GM18511 (cell line): ENCODE data around the gene USP10.

Experiments used
- ATAC-seq: cut with Tn5 transposase; IDR thresholded peaks from one replicate; pipeline ENCODE4 v1.9.1; 2021; ENCODE audit warnings: mild to moderate bottlenecking, moderate library complexity; ENCODE audit not compliant: unreplicated experiment

Gene USP10

DNA sequence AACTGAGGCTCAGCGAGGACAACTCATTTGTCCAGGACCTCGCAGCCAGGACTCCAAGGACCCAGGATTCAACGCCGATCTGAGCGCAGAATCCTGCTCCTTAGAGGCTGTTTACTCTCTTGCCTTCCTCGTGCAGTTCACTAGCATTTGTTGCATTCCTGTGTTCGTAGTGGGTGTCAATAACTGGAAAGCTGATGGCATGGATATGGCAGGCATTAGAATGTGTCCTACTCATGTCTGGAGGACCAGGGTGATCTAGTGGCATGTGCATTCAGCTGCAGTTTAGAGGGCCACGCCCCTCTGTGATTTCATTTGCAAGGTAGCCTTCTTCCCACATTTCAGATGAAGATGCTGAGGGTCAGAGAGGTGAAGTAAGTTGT, 120.5 kb downstream of the USP10 start:
- no peak for ATAC-seq

DNA sequence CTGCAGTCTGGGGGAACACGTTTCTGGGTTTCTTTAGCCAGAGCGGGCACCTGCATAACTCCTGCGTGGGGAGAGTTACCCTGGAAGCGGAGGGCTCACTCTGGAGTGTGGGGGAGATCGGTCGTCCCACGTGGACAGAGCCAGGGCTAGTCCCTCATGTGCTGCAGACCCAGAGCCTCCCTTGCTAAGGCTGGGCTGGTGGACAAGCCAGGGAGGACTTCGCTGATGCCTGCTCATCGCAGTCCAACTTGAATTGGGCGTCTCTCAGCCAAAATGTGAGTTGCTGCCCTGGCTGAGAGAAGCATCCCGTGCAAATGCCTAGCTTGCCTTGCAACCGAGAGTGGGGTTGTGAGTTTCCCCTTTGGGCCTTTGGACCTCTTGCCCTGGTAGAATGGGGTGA, 121.0 kb downstream of the USP10 start:
- ATAC-seq: no peak

DNA sequence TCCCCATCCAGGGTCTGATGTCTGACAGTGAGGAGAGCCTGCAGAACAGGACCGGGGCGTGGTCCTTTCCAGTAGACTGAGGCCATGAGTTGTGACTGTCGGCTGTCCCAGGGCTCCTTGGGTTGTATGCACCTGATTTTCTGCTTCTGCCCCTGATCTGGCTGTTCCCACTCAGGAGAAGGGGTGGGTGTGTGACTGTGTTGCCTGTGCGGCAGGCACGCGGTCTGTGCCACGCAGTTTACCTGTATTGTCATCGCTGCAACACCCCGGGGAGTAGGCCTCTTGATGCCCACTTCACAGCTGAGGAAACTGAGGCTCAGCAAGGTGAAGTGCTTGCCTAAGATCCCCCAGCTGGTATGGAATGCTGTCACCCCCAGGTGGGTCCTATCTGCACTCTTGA, 121.4 kb downstream of the USP10 start:
- ATAC-seq: no peak

DNA sequence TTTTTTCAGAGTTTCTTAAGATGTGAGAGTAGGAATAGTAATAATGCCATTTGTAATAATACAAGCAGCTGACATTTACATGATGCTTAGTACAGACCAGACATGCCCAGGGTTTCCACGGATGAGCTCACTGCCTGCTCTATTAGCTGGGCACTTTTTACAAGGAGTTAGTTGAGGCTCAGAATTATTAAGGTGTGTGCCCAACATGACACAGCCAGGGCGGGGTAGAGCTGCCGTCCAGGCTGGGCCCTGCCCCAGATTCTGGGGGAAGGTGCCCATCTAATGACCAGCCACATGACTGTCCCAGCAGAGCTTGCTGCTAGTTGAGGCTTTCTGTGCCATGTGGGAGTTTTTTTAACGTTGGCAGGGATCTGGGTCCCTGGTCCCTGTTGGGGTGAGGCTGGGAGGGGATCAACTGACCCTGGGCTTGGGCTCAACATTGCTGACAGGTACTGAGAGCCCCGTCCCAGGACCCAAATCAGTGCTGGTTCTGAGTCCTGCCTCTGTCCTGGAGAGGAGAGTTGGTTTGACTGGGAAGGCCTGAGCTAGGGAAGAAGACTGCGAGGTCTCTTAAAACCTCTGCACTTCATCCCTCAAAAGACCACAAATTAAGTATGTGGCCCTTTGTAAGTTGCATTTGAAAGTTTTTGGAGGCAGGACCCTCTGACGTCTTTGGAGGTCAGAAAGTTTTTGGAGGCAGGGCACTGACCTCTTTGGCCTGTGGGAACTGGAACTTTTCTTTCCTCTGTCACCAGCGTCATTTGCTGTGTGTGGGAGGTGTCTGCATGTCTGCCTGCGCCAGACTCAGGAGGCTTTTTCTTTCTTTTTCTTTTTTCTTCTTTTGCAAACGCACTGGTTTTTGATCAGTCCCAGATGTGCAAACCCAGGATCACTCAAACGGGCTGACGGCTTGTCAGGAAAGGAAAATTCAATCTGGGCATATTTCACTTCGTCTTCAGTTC, 122.2 kb downstream of the USP10 start:
- ATAC-seq: no peak

DNA sequence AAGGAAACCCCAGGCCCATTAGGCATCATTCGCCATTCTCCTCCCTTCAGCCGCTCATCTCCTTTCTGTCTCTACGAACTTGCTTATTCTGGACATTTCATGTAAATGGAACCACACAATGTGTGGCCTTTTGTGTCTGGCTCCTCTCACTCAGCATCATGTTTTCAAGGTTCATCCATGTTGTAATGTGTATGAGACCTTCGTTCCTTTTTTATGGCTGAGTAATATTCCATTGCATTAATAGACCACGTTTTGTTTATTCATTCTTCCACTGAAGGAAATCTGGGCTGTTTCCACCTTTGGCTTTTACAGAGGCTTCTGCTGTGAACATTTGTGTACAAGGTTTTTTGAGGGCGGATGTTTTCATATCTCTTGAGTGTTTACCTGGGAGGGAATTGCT, 123.2 kb downstream of the USP10 start:
- ATAC-seq: no peak

DNA sequence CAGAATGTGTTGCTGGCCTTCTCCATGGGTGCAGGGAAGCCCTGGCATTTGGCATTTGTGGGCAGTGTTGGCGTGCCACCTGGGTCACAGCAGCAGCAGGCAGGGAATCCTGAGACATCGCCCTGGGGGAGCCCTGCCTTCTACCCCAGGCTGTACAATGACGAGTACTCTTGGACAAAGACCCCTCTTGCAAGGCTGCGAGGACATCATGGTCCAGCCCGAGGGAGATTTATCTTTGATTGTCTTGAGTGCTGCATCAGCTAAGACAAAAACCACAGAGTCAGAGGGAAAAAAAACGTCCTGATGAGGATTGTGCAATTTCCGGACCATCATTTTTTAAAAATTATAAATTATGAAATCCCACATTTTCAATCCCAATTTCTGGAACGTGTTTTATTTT, 123.7 kb downstream of the USP10 start:
- no peak for ATAC-seq

DNA sequence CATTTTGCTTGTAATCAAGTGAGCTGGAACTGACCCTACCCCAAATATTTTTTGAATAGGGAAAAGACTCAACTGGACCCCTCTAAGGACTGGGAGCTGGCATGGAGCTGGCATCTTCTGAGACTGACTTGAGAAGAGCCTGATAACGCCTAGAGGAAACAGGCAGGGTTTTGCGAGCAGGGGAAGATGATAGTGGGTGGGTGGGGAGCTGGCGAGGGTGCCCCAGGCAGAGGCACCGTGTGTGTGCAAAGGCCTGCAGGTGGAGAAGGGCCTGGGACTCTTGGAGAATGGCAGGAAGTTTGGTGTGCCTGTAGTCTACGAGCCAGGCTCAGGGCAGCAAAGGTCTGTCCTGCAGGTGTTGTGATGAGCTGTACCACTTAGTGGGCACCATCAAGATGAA, 124.1 kb downstream of the USP10 start:
- ATAC-seq: no peak

DNA sequence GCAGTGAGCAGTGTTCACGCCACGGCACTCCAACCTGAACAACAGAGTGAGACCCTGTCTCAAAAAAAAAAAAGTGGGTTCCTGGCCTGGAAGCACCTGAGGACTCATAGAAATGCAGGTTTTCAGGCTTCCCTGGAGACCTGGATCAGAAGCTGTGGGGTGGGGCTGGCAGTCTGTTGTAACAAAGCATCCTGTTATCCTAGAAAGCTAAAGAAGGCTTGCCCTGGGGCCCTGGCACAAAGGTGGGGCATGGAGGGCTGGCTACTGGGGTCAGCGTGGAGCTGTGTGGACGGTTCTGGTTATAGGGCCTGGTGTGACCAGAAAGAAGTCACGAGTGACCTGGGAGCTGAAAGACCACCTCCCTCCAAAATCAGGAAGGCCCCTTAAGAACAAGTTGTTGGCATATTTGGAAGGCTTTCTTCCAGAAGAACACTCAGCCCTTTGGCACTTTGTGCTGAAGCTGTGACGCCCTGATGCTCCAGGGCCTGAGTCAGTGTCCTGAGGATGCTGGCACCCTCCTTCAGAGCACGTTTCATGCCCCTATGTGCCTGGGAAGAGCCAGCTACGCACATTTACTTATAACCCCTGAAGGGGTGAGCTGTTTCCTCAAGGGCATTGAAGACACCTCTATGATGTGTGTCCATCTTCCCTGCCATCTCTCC, 126.2 kb downstream of the USP10 start:
- no peak for ATAC-seq

DNA sequence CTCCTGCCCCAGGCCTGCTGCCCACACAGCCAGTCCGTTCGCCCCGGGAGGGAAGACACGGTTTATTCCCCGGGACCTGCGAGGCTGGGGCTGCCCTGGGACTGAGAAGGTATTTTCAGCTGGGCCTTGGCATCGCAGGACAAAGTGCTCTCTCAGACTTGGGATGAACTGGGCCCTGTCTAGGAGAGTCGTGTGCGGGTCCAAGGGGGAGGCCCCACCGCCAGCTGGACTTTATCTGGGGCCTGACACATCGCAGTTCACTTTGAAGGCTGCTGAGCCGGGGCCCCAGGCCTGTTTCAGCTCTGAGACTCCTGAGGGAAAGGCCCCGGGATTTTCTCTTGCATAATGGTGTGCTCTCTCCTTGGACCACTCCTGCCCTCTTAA, 126.8 kb downstream of the USP10 start:
- no peak for ATAC-seq

DNA sequence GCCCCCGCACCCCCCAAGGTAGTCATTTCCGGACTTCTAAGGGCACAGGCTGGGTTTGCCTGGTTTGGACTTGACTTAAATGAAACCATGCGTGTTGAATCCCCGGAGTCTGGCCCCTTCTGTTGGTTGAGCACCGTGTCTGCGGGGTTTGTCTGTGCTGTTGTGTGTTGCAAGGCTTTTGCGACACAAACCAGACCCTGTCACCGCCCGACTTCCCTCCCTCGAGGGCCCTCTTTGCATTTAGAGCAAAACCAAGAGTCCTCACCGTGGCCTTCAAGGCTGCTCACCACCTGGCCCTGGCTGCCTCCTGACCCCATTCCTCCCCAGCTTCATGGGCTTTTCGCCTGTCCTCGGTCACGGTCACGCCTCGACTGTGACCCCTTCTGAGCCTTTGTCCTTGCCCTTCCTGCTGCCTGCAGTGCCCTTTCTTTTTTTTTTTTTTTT, 127.4 kb downstream of the USP10 start:
- ATAC-seq: no peak

DNA sequence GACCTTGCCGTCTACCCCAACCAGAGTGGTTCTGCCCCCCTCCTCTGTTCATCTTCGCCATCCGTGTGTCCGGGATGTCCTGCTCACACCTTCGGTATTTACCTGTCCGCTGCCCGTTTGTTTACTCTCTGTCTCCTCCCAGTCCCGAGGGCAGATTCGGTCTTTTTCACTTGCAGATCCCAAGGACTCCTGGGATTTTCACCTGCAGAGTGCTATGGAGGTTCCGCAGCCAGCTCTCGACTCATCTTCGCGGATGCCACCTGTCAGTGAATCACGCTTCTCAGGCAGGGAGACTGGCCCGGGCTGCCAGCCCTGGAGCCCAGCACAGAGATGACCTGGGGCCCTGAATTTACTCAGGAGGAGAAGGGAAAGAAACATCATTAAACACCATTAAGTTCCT, 128.1 kb downstream of the USP10 start:
- ATAC-seq: no peak

DNA sequence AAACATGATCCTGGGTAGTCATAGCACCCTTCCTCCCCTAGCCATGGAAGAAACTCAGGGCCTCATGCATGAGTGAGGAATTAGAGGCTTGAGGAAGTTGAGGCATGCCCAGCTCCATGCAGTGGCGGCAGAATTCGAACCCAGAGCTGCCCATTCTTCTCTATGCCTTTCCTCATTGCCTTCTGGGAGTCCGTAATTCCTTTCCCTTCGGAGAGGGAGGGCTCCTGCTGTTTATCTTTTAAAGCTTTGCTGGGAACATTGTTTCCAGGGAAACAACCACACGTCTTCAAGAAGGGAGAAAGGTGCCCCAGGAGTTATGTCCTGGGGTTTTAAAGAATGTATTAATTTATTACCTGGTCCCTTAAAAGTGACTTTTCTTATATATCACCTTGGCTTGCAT, 128.5 kb downstream of the USP10 start:
- no peak for ATAC-seq
